ENCODE data around the gene STOX2.

- TF ChIP-seq, protein P1, sequence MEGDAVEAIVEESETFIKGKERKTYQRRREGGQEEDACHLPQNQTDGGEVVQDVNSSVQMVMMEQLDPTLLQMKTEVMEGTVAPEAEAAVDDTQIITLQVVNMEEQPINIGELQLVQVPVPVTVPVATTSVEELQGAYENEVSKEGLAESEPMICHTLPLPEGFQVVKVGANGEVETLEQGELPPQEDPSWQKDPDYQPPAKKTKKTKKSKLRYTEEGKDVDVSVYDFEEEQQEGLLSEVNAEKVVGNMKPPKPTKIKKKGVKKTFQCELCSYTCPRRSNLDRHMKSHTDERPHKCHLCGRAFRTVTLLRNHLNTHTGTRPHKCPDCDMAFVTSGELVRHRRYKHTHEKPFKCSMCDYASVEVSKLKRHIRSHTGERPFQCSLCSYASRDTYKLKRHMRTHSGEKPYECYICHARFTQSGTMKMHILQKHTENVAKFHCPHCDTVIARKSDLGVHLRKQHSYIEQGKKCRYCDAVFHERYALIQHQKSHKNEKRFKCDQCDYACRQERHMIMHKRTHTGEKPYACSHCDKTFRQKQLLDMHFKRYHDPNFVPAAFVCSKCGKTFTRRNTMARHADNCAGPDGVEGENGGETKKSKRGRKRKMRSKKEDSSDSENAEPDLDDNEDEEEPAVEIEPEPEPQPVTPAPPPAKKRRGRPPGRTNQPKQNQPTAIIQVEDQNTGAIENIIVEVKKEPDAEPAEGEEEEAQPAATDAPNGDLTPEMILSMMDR (IDR thresholded peaks at IDR 0.05; ENCODE audit: control extremely low read depth in 1 of 3, insufficient read depth in 1 of 3, low read depth in 1 of 3, low read length in 3 of 3) = no peak
- TF ChIP-seq EP300 (IDR thresholded peaks at IDR 0.05; ENCODE audit: borderline replicate concordance in 1 of 2, low read depth in 2 of 2, low read length in 2 of 2) (no peak), MAFK (IDR thresholded peaks at IDR 0.05; ENCODE audit: low read depth, low read length) (no peak), POLR2AphosphoS5 (IDR thresholded peaks at IDR 0.05; ENCODE audit: low read depth, low read length) (no peak), EZH2 (IDR thresholded peaks at IDR 0.05; ENCODE audit: low read depth, low read length, severe bottlenecking) (no peak), POLR2A (IDR thresholded peaks at IDR 0.05; ENCODE audit: control extremely low read depth in 1 of 2, low read depth in 2 of 2, low read length in 2 of 2) (no peak), GABPA (IDR thresholded peaks at IDR 0.05; ENCODE audit: borderline replicate concordance, insufficient read depth, low read length) (no peak), SRF (IDR thresholded peaks at IDR 0.05; ENCODE audit: low read depth, low read length) (no peak)
These were observed 95.6 kb downstream of the STOX2 start for GRCh38 chr4:184000457-184001396.
